HG03064 (cell line): Measurements from ENCODE around the gene CAVIN1.
"Not testable (repeated sequence)": the region's sequence is repeated elsewhere in the genome, so short reads cannot be mapped to it uniquely, and the experiment has no call there.

Source experiments
- ATAC-seq: cut with Tn5 transposase; IDR thresholded peaks from one replicate; pipeline ENCODE4 v1.9.1; 2021; ENCODE audit warnings: low read depth; ENCODE audit not compliant: unreplicated experiment

CAVIN1 gene

GRCh38 chr17:42406615-42407288 is 16.3 kb downstream of the CAVIN1 start:
- no peak for ATAC-seq

GRCh38 chr17:42405963-42406495 is 17.0 kb downstream of the CAVIN1 start:
- no peak for ATAC-seq

GRCh38 chr17:42405076-42405475 is 18.0 kb downstream of the CAVIN1 start:
- ATAC-seq, result no peak

- ATAC-seq, result no peak
Observed at GRCh38 chr17:42404326-42405055, 18.6 kb downstream of the CAVIN1 start.

- ATAC-seq, result no peak
Observed at GRCh38 chr17:42403150-42403549, 19.9 kb downstream of the CAVIN1 start.

GRCh38 chr17:42402117-42402516 is 20.9 kb downstream of the CAVIN1 start:
- ATAC-seq, result no peak

- not testable (repeated sequence) for ATAC-seq
Observed at GRCh38 chr17:42400844-42401375, 22.1 kb downstream of the CAVIN1 start.

- no peak for ATAC-seq
Observed at GRCh38 chr17:42399948-42400843, 22.9 kb downstream of the CAVIN1 start.

- ATAC-seq, result no peak
Observed at GRCh38 chr17:42399121-42399520, 23.9 kb downstream of the CAVIN1 start.

GRCh38 chr17:42395601-42396000 is 27.5 kb downstream of the CAVIN1 start:
- not testable (repeated sequence) for ATAC-seq

- ATAC-seq, result no peak
Observed at GRCh38 chr17:42394838-42395237, 28.2 kb downstream of the CAVIN1 start.

- no peak for ATAC-seq
Observed at GRCh38 chr17:42392692-42393415, 30.2 kb downstream of the CAVIN1 start.

- not testable (repeated sequence) for ATAC-seq
Observed at GRCh38 chr17:42391439-42391838, 31.6 kb downstream of the CAVIN1 start.

- no peak for ATAC-seq
Observed at GRCh38 chr17:42389899-42390298, 33.2 kb downstream of the CAVIN1 start.

GRCh38 chr17:42389135-42389417 is 34.0 kb downstream of the CAVIN1 start:
- no peak for ATAC-seq

GRCh38 chr17:42388381-42389134 is 34.5 kb downstream of the CAVIN1 start, which contains the start of gene STAT3:
Gene STAT3, minus strand, starts transcription at chr17:42388442. Its CDS starts 39,926 bp downstream, at chr17:42348516.
- ATAC-seq, result peak; percentile 81

- peak; percentile 3 for ATAC-seq
Observed at GRCh38 chr17:42387661-42388380, 35.2 kb downstream of the CAVIN1 start.

- ATAC-seq, result no peak
Observed at GRCh38 chr17:42386777-42387657, 36.0 kb downstream of the CAVIN1 start.
